ENCODE data around the gene TAS2R60. TPM values are rescaled to one million over a fixed set of nuclear protein-coding genes. Genes with fewer than 3 reads are reported as not detected.
"Not testable (repeated sequence)": the region's sequence is repeated elsewhere in the genome, so short reads cannot be mapped to it uniquely, and the experiment has no call there.

The TAS2R60 gene
- total and polyA plus RNA-seq, 2 of the 8 experiments (the other 6 are each of a cell fraction or from before 2014, with no cell fraction given), result 0.15 to 0.32 TPM

DNA sequence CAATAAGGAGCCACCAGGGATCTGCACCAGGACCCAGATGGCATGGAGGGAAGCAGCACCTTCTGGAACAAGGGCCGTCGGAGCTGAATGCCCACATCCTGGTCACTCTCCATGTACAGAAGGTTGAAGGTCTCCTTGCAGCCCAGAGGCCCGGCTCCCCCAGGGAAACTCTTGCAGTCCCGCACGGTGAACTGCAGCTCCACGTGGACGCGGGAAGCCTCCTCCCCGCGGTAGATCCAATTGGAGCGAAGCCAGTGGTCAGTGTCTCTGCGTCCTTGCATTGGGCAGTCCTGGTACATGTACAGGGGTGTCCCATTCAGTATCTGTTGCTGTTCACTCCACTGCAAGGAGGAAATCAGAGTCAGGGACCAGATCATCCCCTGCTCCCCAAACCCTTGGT lies 42.0 kb upstream of the TAS2R60 start (continued):
- no peak for TF ChIP-seq JUN (IDR thresholded peaks at IDR 0.05; ENCODE audit: low read depth, low read length)

DNA sequence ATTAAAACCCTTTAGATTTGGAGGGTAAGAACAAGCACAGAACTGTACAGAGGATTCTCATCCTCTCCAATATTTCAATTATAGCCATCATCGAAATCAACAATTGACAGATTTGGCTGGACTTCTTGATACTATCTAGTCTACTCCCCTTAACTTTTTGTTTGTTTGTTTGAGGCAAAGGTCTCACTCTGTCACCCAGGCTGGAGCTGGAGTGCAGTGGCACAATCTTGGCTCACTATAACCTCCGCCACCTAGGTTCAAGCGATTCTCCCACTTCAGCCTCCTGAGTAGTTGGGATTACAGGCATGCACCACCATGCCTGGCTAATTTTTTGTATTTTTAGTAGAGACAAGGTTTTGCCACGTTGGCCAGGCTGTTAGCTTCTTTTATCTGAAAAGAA lies 41.0 kb upstream of the TAS2R60 start:
- not testable (repeated sequence) for H3K18ac ChIP-seq (ENCODE audit: extremely low read depth, low read length); H2AK5ac ChIP-seq (ENCODE audit: low read depth, low read length); H2BK5ac ChIP-seq (ENCODE audit: low read depth, low read length); H3K27ac ChIP-seq (ENCODE audit: low read depth, low read length); H2BK20ac ChIP-seq (ENCODE audit: low read length); H2BK15ac ChIP-seq (ENCODE audit: low read length); DNase-seq (ENCODE audit: low read depth in 1 of 2, low spot score in 2 of 2); H4K5ac ChIP-seq (ENCODE audit: insufficient read length, low read depth, low read length); H4K8ac ChIP-seq (ENCODE audit: extremely low read depth, insufficient read depth, low read length); H3K56ac ChIP-seq (replicated peaks; ENCODE audit: insufficient read length, low read depth, low read length); H3K4me3 ChIP-seq (ENCODE audit: extremely low read depth in 1 of 4, insufficient read depth in 2 of 4, low read depth in 3 of 4, low read length in 4 of 4); H2BK120ac ChIP-seq (replicated peaks; ENCODE audit: low read depth, low read length); H3K14ac ChIP-seq (ENCODE audit: insufficient read length); H3K23ac ChIP-seq (ENCODE audit: insufficient read length); H3K27me3 ChIP-seq (replicated peaks in 1 of 4; ENCODE audit: control insufficient read depth in 3 of 4, extremely low read depth in 1 of 4, insufficient read depth in 3 of 4, low read length in 3 of 4); FAIRE-seq; H3K4me2 ChIP-seq (ENCODE audit: insufficient read depth in 1 of 2, low read depth in 2 of 2, low read length in 2 of 2); H2BK12ac ChIP-seq (ENCODE audit: low read depth, low read length); H2AFZ ChIP-seq (ENCODE audit: low read length); H3K9ac ChIP-seq (replicated peaks in 1 of 4; ENCODE audit: extremely low read depth in 1 of 4, low read depth in 3 of 4, low read length in 3 of 4); H3K23me2 ChIP-seq (ENCODE audit: low read depth, low read length); H3K4ac ChIP-seq (replicated peaks; ENCODE audit: insufficient read length, low read depth, low read length); H4K91ac ChIP-seq (replicated peaks; ENCODE audit: insufficient read length, low read length); H3K9me3 ChIP-seq (ENCODE audit: insufficient read depth in 2 of 2, low read depth in 1 of 2, low read length in 1 of 2); H3K79me1 ChIP-seq (ENCODE audit: low read depth, low read length)
- Histone ChIP-seq H3K79me2 (ENCODE audit: control insufficient read depth in 1 of 2, insufficient read depth in 2 of 2, low read length in 2 of 2) (peaks cover 0 to 43% of the 10 kb centered on the region in 2 experiments; a peak in 2 of 4 replicates), H4K20me1 (replicated peaks in 1 of 2; ENCODE audit: control insufficient read depth in 1 of 2, insufficient read depth in 2 of 2, low read length in 2 of 2) (peaks cover 4 to 19% of the 10 kb centered on the region in 2 experiments), H3K4me1 (replicated peaks in 1 of 4; ENCODE audit: control insufficient read depth in 3 of 4, insufficient read depth in 4 of 4, low read length in 3 of 4) (peaks cover 6 to 19% (median 13%) of the 10 kb centered on the region in 4 experiments), H3K36me3 (ENCODE audit: control insufficient read depth in 2 of 4, insufficient read depth in 4 of 4, low read length in 3 of 4) (peaks cover 30 to 50% (median 47%) of the 10 kb centered on the region in 4 experiments)
- ChIA-PET POLR2A (ENCODE audit: partially characterized antibody) (interaction anchor here (1.0 to 25.2 kb wide), 4 partner anchors 11 to 68 kb away, joined by 3 to 518 read pairs (median 146); partner anchors contain the start of gene ZYX), CTCF (ENCODE audit: partially characterized antibody) (interaction anchor here (1.1 to 23.5 kb wide), 8 partner anchors 8 to 1749 kb away, joined by 3 to 359 read pairs (median 43); partner anchors contain the start of gene ZYX)
- WGBS, 2 experiments (ENCODE audit: extremely low coverage in 1 of 2, insufficient coverage in 1 of 2, insufficient read length in 1 of 2, insufficient replicate concordance in 2 of 2, low coverage in 1 of 2, low lambda C conversion rate in 2 of 2, missing lambda C conversion rate in 1 of 2), result 88% methylated on average over 4 of the region's 4 CpGs; no CpG with 5 or more reads in 1 of the 2 experiments
